Measurements from ENCODE around the gene FOXM1.

GRCh38 chr12:2877047-2877952 is at the start of gene FOXM1, which contains the start of gene RHNO1:
- TF ChIP-seq POLR2AphosphoS5 (IDR thresholded peaks at IDR 0.05) (peak; percentile 79 to 87 (median 86)), POLR2A (IDR thresholded peaks at IDR 0.05) (peak; percentile 71), CTCF (IDR thresholded peaks at IDR 0.05) (peak in 1 of 5 experiments; percentile 10)

Measured in transverse colon (tissue), 4 donors.